ENCODE measurements around the gene VCX2. TPM values are rescaled to one million over a fixed set of nuclear protein-coding genes. Genes with fewer than 3 reads are reported as not detected.
"Not testable (repeated sequence)": the region's sequence is repeated elsewhere in the genome, so short reads cannot be mapped to it uniquely, and the experiment has no call there.

The VCX2 gene
- total RNA-seq (10 to 100 TPM; 32.2 to 57.7 TPM), polyA plus RNA-seq (ENCODE audit: insufficient read depth, low read depth, low replicate concordance) (13.9 TPM)
- long read RNA-seq, donor 1 = 0 reads
- long read RNA-seq, donor 2 = 0 reads

DNA sequence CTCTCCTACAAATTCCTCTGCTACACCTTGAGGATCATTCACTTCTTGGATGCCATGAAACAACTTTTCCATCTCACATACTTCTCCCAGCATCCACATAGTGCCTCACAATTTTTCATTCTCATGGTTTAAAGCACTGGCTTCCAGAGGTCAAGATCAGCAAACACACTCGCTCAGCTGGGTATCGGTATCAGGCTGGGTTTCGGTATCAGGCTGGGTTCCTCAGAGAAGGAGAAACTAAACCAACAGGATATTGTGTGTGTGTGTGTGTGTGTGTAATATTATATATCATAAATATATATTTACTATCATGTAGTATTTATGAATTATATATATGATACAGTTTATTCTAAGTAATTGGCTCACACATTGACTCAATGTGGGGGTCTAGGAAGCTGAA, at the start of gene VCX2:
VCX2 (minus strand) TSS at position 99 of the 400 bp plus-strand sequence. CDS start 624 bp downstream, outside the sequence.
- WGBS, 2 donors = 68% methylated on average over 3 of the region's 3 CpGs; no CpG with 5 or more reads in 1 of the 2 donors
- intact Hi-C loops (cut with DNase I; ENCODE audit: low total_unique reads); H3K27ac ChIP-seq; H3K9me3 ChIP-seq; H3K4me1 ChIP-seq; H3K36me3 ChIP-seq (ENCODE audit: low read depth, missing control alignments); DNase-seq; H3K27me3 ChIP-seq; H3K4me3 ChIP-seq: not testable (repeated sequence)

GRCh38 chrX:8204943-8205342, 33.9 kb upstream of the VCX2 start:
- Histone ChIP-seq H3K4me1 (no peaks in the 10 kb centered on the region), H3K27ac (no peak overlapping the region), H3K36me3 (ENCODE audit: low read depth, missing control alignments) (no peaks in the 10 kb centered on the region), H3K4me3 (no peak overlapping the region), H3K9me3 (no peaks in the 10 kb centered on the region), H3K27me3 (no peaks in the 10 kb centered on the region)
- 64 to 73% methylated on average over 4 of the region's 4 CpGs for WGBS, 2 donors
- intact Hi-C loops (cut with DNase I; ENCODE audit: low total_unique reads) = no loop called here
- no peak for DNase-seq
- no peak for TF ChIP-seq POLR2A (IDR thresholded peaks at IDR 0.05)
- TF ChIP-seq CTCF (IDR thresholded peaks at IDR 0.05) = no peak

DNA sequence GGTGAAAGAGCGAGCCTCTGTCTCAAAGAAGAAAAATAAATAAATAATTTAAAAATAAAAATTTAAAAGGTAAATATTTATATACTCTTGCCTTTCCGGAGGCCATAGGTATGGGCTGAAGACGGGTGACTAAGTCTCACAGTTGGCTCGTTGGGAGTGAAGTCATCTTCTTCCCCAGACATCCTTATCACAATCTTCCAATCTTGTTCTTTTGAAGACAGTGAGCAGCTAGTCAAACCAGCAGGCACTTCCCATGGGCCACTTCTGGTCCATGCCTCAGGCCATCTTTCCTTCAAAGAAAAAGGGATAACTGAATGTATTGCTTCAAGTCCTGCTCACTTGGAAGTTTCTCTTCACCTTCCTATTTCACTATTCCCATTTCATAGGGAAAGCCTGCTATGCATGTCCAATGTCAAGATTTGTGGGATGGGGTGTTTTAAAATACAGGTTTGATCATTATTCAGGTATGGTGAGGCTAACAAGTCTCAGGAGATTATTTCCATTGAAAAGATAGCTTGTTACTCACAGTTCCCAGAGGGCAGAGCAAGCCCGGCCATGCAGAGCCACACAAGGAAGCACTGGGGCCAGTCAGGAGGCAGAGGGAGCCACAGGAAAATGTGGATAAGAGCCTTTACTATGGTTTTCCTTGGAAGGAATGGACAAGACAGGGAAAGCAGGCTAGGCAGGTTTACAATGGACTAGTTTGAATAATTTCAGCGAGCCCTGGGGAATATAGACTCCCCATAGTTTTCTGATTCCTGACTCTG, 33.3 kb upstream of the VCX2 start:
- intact Hi-C loops (cut with DNase I; ENCODE audit: low total_unique reads) = no loop called here
- Histone ChIP-seq H3K36me3 (ENCODE audit: low read depth, missing control alignments) (no peaks in the 10 kb centered on the region), H3K9me3 (no peaks in the 10 kb centered on the region), H3K27ac (no peak overlapping the region), H3K27me3 (no peaks in the 10 kb centered on the region), H3K4me3 (no peak overlapping the region), H3K4me1 (no peaks in the 10 kb centered on the region)
- WGBS, 2 donors = 59 to 64% methylated on average over 6 of the region's 6 CpGs
- TF ChIP-seq POLR2A (IDR thresholded peaks at IDR 0.05) (no peak), CTCF (IDR thresholded peaks at IDR 0.05) (no peak)
- no peak for DNase-seq

GRCh38 chrX:8201896-8202331, 30.8 kb upstream of the VCX2 start:
- Histone ChIP-seq H3K9me3 (no peaks in the 10 kb centered on the region), H3K4me3 (no peak overlapping the region), H3K27me3 (no peaks in the 10 kb centered on the region), H3K4me1 (no peaks in the 10 kb centered on the region), H3K36me3 (ENCODE audit: low read depth, missing control alignments) (no peaks in the 10 kb centered on the region), H3K27ac (no peak overlapping the region)
- DNase-seq = peak; percentile 13
- 26 to 40% methylated on average over 3 to 8 of the region's 8 CpGs for WGBS, 2 donors
- intact Hi-C loops (cut with DNase I; ENCODE audit: low total_unique reads) = no loop called here
- no peak for TF ChIP-seq CTCF (IDR thresholded peaks at IDR 0.05)

GRCh38 chrX:8196776-8197175, 25.7 kb upstream of the VCX2 start:
- intact Hi-C loops (cut with DNase I; ENCODE audit: low total_unique reads) = no loop called here
- DNase-seq = no peak
- Histone ChIP-seq H3K27ac (no peak overlapping the region), H3K9me3 (no peaks in the 10 kb centered on the region), H3K36me3 (ENCODE audit: low read depth, missing control alignments) (no peaks in the 10 kb centered on the region), H3K27me3 (no peaks in the 10 kb centered on the region), H3K4me3 (no peak overlapping the region), H3K4me1 (no peaks in the 10 kb centered on the region)
- 78 to 86% methylated on average over 2 to 7 of the region's 7 CpGs for WGBS, 2 donors
- TF ChIP-seq CTCF (IDR thresholded peaks at IDR 0.05) = no peak
- no peak for TF ChIP-seq POLR2A (IDR thresholded peaks at IDR 0.05)

Measured in testis (tissue), 5 donors.